Activated naive CD4-positive, alpha-beta T cell treated with Interleukin-2 at 50 U/mL for 16 hours (primary cell): ENCODE measurements around the gene G6PD.
"Not testable (repeated sequence)": the region's sequence is repeated elsewhere in the genome, so short reads cannot be mapped to it uniquely, and the experiment has no call there.

Experiments
- DNase-seq: peaks from one replicate; pipeline ENCODE4 v3.0.0-alpha.2; 2020

G6PD gene

DNA sequence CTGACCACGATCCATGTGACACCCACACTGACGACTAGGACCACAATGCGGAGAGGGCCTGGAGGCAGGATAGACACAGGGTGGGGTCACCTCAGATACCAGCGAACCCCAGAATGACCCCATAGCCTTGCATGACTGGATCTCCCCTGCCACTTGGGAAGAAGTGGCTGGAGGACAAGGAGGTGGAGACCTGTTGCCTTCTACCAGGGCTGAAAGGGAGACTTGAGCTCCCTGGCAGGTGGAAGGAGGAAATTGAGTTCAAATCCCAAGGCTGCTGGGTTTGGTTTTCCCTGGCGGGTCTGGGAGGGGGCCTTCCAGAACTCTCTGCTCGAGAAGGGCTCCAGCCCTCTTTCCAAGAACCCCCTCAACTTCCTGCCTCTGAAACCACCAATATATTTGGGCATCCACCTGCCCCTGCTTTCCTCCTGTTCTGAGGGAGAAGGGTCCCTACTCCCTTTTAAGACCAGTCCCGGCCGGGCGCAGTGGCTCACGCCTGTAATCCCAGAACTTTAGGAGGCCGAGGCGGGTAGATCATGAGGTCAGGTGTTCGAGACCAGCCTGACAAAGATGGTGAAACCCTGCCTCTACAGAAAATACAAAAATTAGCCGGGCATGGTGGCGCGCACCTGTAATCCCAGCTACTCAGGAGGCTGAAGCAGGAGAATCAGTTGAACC is 33.6 kb downstream of the G6PD start:
- DNase-seq = no peak

GRCh38 chrX:154511761-154512160 is 34.9 kb downstream of the G6PD start:
- no peak for DNase-seq

GRCh38 chrX:154509455-154509854 is 37.2 kb downstream of the G6PD start:
- DNase-seq = no peak

DNA sequence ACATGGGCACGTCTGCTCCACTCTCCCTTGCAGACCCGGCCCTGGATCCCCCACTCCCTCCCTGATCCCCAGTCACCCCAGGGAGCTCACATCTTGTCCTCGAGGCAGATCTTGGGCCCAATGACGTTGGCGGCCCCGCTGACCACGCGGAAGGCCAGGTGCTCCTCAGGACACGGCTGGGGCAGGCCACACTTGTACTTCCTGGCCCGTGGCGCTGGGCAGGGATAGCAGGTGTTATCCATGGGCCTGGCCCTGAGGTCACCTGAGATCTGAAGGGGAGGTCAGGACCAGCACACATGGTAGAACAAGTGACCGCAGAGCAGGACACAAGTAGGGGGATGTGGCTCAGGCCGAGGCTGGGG is 38.3 kb downstream of the G6PD start:
- DNase-seq = no peak

- DNase-seq = no peak
Observed at GRCh38 chrX:154507673-154508383, 38.8 kb downstream of the G6PD start.

GRCh38 chrX:154506483-154507332 is 39.9 kb downstream of the G6PD start:
- DNase-seq = no peak

- no peak for DNase-seq
Observed at GRCh38 chrX:154505734-154506133, 40.9 kb downstream of the G6PD start.

- DNase-seq = no peak
Observed at GRCh38 chrX:154502989-154503388, 43.7 kb downstream of the G6PD start.

DNA sequence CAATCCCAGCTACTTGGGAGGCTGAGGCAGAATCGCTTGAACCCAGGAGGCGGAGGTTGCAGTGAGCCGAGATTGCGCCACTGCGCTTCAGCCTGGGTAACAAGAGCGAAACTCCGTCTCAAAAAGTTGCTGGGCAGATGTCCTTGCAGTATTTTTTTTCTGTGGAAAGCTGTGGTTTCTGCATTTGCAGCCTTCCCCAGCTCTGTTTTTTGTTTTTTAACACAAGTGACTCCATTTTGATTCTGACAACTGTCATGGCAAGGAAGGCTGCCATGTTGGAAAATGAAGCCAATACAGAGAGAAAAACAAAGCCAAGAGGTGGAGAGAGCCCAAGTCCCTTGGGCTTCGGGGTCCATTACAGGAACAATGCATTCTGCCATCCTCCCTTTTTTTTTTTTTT is 44.5 kb downstream of the G6PD start:
- no peak for DNase-seq

DNA sequence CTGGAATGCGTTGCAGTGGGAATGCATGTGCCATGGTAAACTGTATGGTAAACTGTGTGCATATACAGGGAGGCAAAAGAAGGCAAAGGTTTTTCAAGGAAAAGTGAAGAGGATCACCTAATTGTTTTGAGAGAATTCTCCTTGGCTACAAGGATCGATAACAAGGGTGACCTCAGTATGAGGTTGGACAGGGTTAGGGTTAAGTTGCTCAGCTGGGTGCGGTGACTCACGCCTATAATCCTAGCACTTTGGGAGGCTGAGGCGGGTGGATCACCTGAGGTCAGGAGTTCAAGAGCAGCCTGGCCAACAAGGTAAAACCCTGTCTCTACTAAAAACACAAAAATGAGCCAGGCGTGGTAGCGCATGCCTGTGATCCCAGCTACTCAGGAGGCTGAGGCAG is 45.2 kb downstream of the G6PD start:
- not testable (repeated sequence) for DNase-seq

GRCh38 chrX:154496591-154497137 is 50.0 kb downstream of the G6PD start:
- DNase-seq = not testable (repeated sequence)

DNA sequence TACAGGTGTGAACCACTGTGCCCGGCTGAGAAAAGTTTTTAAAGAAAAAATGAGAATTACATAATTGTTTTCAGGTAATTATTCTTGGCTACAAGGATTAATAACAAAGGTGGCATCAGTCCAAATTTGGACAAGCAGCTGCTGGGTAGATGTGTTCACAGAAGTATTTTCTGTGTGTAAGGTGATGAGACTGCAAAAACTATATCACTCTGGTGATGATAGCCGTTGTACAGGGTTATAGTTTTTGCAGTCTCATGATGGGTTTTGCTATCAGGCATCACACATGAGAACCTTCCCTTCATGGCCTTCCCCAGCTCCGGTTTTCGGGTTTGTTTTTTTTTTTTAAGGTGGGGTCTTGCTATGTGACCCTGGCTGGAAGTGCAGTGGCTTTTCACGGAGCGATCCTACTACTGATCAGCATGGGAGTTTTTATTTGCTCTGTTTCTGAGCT is 51.1 kb downstream of the G6PD start:
- no peak for DNase-seq

DNA sequence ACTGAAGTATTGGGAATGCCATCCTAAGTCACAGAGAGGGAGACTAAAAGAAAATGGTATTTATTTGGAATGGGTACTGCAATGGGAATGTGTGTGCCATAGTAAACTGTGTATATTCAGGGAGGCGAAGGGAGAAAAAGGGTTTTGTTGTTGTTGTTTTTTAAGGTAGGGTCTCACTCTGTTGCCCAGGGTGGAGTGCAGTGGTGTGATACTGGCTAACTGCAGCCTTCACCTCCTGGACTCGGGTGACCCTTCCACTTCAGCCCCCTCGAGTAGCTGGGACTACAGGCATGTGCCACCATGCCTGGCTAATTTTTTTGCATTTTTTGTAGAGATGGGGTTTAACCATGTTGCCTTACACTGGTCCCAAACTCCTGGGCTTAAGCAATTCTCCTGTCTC is 51.9 kb downstream of the G6PD start:
- no peak for DNase-seq

DNA sequence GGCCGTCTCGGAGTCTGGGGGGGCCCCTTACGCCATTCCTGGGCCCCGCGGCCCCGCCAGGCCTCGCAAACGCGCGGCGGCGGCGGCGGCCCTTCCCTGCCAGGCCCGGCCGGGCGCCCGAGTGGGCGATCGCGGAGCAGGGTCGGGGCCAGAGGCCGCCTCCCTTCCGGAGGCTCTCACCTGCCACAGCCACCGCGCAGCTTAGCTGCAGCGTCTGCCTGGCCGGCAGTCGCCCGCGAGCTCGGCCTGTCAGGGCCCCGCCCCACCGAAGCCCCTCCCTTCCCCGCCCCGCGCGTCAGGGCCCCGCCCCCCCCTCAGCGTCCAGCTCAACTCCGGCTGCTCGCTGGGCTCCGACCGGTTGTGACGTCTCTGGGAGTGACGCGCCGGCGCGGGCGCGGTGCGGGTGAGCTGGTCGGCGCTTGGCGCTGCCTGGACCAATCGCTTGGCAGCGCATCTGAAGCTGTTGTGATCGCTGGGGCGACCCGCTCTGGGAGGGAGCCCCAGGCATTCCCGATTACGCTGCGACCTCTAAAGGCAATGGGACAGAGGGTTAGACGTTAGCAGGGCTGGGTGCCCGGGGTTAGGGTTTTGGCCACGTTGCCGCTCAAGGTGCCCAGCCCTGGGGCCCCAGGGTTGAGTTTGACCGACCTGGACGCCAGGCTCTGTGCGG is 56.1 kb downstream of the G6PD start, which contains the start of gene SLC10A3:
SLC10A3 (minus strand) TSS at position 216 of the 670 bp plus-strand sequence. CDS start 1,689 bp downstream, outside the sequence.
- peak; percentile 90 for DNase-seq

GRCh38 chrX:154490021-154490413 is 56.6 kb downstream of the G6PD start:
- DNase-seq = peak; percentile 15

GRCh38 chrX:154489182-154489581 is 57.5 kb downstream of the G6PD start:
- DNase-seq = no peak

DNA sequence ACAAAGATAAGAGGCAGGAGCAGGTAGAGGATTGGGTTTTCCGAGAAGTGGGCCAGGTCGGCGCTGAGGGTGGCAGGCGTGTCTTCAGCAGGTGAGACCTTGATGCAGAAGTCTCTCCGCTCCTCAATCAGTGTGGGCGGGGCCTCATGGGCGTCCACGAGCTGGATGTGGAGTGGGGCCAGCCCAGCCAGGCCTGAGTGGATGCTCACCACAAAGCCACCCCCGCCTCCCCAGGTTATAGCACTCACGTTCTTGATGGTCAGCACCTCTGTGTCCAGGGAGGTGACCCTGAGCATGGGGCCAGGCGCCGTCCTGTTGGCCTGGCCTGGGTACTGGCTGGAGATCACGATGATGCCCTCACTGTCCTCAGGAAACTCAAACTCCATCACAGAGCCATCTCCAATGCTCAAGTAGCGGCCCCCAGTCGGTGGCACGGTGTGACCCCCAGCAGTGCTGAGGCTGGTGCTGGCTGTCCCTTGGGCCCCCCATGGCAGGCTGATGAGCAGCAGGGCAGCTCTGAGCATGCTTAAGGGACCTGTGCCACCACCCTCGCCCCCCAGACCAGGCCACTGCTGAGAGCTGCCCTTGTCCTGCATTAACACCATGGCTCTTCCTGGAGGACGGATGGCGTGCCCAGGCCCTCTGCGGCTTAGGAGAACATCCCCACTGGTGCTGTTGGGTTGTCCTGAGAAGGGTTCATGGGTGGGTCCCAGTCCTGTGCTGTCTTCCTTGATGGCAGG is 58.1 kb downstream of the G6PD start:
- DNase-seq = no peak

DNA sequence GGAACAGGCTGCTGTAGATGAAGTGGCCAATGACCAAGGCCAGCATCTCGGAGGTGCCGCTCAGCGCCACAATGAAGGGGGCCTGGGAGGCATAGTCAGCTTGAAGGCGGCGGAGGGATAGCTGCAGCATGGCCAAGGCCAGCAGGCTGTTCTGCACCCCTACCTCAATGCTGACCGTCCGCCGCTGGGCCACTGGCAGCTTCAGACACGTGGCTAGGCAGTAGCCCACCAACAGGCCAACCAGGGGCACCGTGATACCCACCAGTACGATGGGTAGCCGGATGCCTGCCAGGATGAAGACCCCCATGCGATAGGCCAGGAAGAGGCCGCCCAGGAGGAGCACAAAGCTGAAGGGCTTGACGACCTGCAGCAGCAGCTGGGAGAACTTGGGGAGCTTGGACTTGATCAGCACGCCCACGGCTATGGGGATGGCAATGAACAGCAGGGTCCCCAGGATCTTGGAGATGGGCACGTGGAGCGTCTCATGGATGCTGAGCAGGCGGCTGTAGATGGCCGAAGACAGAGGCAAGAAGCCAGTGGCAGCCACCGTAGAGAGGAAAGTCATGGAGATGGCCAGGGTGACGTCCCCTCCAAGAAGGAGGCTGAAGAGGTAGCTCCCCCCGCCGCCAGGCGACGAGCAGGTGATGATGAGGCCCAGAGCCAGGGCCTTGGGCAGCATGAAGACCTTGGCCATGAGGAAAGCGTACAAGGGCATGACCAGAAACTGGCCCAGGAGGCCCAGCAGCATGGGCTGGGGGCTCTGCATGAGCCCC is 58.9 kb downstream of the G6PD start:
- no peak for DNase-seq

GRCh38 chrX:154486396-154487207 is 60.0 kb downstream of the G6PD start, which contains the start of gene UBL4A:
TSS of gene UBL4A (minus strand) at chrX:154486615. CDS start at chrX:154486584, 31 bp downstream.
- DNase-seq = peak; percentile 58

DNA sequence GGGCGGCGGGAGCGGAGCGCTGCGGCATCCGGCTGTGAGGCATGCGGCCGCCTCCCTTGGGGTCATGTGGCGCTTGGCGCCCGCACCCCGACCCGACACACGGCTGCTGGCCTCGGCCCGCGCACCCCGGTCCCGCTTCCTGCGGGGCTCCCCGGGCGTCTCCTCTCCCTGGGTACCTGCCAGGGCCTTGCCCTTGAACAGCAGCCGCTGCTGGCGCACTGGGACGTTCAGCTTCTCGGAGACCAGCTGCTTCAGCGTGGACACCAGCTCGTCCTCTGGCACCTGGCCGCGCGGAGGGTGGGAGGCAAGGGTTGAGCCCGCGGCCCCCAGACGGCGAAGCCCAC is 60.6 kb downstream of the G6PD start:
- DNase-seq = peak; percentile 29
